Subcutaneous adipose tissue (tissue), 4 donors: ENCODE data around the gene SRL. TPM values are rescaled to one million over a fixed set of nuclear protein-coding genes. Genes with fewer than 3 reads are reported as not detected.

Experiments
- total RNA-seq, 4 donors: library from RNA; depleted of rRNA; stranded (reverse); fragments of >200 nt; gene quantifications; one replicate each; pipeline ENCODE4 v1.1.0, GENCODE V29; 2016
- TF ChIP-seq, protein P1 (sequence below): fragments of 450-650 bp; IDR thresholded peaks from one replicate; pipeline ENCODE4 v1.5.1; 2016; ENCODE audit warnings: low read depth, mild to moderate bottlenecking, control low read depth, antibody characterized with exemption, moderate library complexity

The SRL gene
- total RNA-seq, 4 donors from 2014 or later = 0.16 to 2.3 (median 0.50) TPM

- TF ChIP-seq, protein P1, sequence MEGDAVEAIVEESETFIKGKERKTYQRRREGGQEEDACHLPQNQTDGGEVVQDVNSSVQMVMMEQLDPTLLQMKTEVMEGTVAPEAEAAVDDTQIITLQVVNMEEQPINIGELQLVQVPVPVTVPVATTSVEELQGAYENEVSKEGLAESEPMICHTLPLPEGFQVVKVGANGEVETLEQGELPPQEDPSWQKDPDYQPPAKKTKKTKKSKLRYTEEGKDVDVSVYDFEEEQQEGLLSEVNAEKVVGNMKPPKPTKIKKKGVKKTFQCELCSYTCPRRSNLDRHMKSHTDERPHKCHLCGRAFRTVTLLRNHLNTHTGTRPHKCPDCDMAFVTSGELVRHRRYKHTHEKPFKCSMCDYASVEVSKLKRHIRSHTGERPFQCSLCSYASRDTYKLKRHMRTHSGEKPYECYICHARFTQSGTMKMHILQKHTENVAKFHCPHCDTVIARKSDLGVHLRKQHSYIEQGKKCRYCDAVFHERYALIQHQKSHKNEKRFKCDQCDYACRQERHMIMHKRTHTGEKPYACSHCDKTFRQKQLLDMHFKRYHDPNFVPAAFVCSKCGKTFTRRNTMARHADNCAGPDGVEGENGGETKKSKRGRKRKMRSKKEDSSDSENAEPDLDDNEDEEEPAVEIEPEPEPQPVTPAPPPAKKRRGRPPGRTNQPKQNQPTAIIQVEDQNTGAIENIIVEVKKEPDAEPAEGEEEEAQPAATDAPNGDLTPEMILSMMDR = no peak
These were observed 99.6 kb downstream of the SRL start for GRCh38 chr16:4142268-4142667.

DNA sequence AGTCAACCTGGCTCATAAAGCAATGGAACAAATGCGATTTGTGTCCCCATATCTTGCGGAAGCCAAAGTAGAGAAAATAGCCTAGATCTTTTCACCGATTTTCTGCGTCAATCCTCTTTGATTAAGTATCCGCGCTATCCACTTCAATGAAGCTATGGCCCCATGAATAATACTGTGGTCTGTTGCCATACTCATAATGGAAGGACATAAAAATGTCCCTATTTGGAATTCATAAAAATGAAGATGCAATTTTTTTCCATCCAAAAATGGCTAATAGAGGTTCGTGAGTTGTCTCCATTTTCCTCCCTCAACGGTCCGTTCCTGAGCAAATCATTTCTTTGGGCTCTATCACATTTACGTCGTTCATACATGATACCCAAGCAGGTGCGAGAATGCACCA, 100.3 kb downstream of the SRL start:
- TF ChIP-seq, protein P1 = no peak

- TF ChIP-seq, protein P1 = no peak
These were observed 101.2 kb downstream of the SRL start for GRCh38 chr16:4140652-4141051.

DNA sequence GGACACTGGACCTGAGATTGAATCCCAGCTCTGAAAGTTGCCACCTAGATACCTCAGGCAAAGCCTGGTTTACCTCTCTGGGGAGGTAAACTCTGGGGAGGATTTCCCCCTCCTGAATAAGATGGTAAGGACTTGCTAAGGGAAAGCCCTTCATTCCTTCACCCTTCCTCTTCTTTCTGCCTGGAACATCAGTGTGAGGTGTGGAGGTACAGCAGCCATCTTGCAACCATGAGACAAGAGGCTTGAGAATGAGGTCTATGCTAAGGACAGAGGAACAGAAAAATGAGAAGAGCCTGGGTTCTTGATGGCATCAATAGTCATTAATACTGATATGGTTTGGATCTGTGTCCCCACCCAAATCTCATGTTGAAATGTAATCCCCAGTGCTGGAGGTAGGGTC, 101.9 kb downstream of the SRL start:
- TF ChIP-seq, protein P1 = no peak

Other genes starting within 250 kb of the SRL start
- gene ADCY9, start 125.6 kb downstream of the SRL start, total RNA-seq = 10 to 100 TPM in 1 of 4 donors, 1 to 10 TPM in 3; 9.5 to 16.4 (median 9.8) TPM
- gene TFAP4, start 30.9 kb upstream of the SRL start, total RNA-seq = 1 to 10 TPM; 4.6 to 5.3 (median 5.0) TPM
- gene GLIS2, start 74.0 kb upstream of the SRL start, total RNA-seq = 1 to 10 TPM in 2 of 4 donors, under 1 TPM in 2; 0.85 to 2.1 (median 1.5) TPM
- 10 to 100 TPM; 15.3 to 52.0 (median 34.5) TPM for gene PAM16, start 109.2 kb upstream of the SRL start, total RNA-seq
- gene VASN, start 129.8 kb upstream of the SRL start, total RNA-seq = 10 to 100 TPM; 13.7 to 34.9 (median 22.3) TPM
- gene CORO7, start 174.5 kb upstream of the SRL start, total RNA-seq = 10 to 100 TPM; 15.5 to 40.9 (median 24.7) TPM
- gene DNAJA3, start 183.8 kb upstream of the SRL start, total RNA-seq = 10 to 100 TPM; 24.8 to 42.4 (median 31.8) TPM
- 10 to 100 TPM; 29.0 to 55.6 (median 42.1) TPM for gene NMRAL1, start 232.5 kb upstream of the SRL start, total RNA-seq
- gene HMOX2, start 234.3 kb upstream of the SRL start, total RNA-seq = 100 to 1,000 TPM in 1 of 4 donors, 10 to 100 TPM in 3; 57.8 to 131 (median 88.8) TPM